HG02973 (cell line): Measurements from ENCODE around the gene IDI2.
"Not testable (repeated sequence)": the region's sequence is repeated elsewhere in the genome, so short reads cannot be mapped to it uniquely, and the experiment has no call there.

Experiments used
- ATAC-seq: cut with Tn5 transposase; IDR thresholded peaks from one replicate; pipeline ENCODE4 v1.9.1; 2021; ENCODE audit warnings: moderate library complexity; ENCODE audit not compliant: unreplicated experiment

The IDI2 gene

DNA sequence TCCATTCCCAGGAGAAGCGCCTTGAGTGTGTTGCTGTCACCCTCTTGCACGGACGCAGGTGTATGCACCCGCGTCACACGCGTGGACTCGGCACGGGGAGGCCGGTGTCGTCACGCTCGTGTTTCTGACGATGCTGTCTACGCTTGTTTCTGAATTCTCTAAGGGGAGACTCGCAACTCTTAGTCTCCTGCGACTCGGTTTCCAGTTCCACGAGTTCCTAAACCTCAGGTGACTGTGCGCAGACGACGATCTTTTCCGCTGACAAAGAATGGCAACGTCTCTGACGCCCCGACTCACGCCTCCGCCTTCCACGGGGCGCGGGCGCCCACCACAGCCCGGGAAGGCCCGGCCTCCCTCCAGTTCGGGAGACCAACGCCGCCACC lies 22.7 kb upstream of the IDI2 start:
- peak; percentile 3 for ATAC-seq

DNA sequence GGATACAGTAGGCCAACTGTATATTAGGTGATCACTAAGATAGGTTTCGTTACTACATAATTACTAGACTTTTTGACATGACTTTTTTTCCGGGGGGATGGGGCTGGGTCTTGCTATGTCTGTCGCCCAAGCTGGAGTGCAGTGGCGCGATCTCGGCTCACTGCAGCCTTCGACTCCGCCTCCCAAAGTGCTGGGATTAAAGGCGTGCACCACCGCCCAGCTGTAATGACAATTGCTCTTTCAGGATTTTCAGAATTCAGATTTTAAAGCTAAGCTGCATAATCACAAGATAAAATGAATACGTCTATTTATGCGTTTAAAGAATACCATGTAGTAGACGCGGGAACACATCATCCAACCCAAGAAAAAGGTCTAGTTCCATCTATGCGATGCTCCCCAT lies 22.3 kb upstream of the IDI2 start:
- no peak for ATAC-seq

DNA sequence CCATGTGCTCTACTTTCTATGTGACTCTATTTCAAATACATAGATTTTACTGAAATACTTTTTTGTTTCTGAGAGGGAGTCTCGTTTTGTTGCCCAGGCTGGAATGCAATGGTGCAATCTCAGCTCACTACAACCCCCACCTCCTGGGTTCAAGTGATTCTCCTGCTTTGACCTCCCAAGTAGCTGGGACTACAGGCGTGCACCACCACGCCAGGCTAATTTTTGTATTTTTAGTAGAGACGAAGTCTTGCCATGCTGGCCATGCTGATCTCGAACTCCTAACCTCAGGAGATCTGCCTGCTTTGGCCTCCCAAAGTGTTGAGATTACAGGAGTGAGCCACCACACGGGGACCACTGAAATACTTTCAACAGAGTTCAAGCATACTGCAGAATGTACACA lies 19.8 kb upstream of the IDI2 start:
- ATAC-seq: no peak

DNA sequence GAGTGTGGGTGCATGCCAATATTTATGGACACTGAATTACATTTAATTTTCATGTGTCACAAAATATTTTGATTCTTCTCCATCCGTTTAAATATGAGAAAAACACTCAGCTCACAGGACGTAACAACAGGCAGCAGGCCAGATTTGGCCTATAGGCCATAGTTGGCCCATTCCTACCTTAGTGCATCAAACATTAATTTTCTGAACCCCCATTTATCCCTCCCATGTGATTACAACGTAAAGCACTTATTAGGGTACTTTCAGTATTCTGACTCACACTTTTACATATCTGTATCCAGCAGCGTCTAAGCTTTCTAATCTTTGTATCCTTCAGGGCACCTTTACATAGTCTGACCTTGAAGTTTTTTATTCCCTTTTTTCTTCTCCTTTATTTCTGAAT lies 19.3 kb upstream of the IDI2 start:
- ATAC-seq: no peak

DNA sequence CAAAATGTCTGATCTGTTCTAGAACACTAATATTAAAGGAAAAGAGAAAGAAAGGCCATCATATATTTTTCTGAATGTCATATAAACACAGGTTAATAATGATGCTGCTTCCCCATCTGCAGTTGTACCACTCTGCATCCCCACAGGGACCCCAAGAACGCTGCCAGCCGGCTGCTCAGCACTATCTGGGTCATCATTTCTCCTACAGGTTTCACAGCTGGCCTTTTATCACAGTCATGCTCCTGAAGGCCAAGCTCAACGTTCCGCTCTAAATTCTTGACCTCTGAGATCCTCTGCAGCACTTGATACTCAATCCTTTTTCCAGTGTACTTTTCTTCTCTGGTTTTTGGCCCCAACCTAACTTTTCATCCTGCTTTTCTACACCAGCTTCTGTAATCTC lies 18.5 kb upstream of the IDI2 start:
- no peak for ATAC-seq

DNA sequence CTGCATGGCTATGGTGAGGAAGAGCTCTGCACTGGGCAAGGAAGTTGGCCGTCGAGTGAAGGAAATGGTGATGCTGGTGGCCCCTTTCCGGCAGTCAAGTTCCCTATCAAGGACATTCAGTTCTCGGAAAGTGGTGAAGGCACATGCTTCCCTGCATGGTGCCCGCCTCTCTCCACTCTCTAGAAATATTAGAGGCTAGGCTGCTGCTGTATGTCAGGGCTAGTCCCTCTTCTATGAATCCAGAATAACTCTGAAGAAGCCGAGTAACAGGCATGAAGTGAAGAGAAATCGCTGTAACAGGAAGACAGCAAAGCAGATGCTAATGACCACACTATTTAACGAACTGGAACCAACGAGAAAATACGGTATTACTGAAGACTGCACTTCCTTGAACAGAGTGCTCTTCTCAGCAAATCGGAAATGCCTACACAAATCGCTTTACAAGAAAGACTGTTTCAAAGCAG lies 17.9 kb upstream of the IDI2 start:
- ATAC-seq: peak; percentile 49

DNA sequence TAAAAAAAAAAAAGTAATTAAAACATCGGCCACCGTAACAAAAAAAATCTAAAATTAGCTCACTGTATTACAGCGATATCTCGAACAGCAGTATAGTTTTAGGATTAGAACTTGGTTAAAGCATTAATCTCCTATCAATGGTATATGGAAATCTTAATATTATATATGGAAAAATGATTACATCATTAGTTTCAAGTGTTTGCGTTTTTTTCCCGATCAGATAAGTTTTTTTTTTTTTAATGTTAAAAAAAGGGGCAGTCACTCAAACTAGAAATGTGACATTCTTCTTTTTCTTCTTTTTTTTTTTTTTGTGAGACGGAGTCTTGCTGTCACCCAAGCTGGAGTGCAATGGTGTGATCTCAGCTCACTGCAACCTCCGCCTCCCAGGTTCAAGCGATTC lies 15.9 kb upstream of the IDI2 start:
- ATAC-seq: no peak

DNA sequence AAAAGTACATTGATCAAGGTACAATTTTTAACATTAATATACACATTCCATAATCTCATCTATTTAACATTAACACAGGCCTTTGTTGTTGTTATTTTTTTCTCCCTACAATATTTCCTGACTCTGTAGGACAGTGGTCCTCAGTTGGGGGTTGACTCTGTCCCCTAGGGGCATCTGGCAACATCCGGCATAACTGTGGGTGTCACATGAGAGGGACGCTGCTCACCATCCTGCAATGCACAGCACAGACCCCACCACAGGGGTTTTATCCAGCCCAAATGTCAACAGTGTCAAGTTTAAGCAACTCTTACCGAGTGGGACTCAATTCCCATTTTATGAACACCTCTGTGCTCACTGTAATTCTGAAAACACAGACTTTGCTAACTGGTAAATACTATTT lies 14.5 kb upstream of the IDI2 start:
- ATAC-seq: no peak

DNA sequence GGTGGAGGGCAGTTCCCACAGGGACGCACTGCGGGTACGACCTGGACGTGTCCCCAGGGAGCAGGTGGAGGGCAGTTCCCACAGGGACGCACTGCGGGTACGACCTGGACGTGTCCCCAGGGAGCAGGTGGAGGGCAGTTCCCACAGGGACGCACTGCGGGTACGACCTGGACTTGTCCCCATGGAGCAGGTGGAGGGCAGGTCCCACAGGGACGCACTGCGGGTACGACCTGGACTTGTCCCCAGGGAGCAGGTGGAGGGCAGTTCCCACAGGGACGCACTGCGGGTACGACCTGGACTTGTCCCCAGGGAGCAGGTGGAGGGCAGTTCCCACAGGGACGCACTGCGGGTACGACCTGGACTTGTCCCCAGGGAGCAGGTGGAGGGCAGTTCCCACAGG lies 13.1 kb upstream of the IDI2 start:
- ATAC-seq: not testable (repeated sequence)

DNA sequence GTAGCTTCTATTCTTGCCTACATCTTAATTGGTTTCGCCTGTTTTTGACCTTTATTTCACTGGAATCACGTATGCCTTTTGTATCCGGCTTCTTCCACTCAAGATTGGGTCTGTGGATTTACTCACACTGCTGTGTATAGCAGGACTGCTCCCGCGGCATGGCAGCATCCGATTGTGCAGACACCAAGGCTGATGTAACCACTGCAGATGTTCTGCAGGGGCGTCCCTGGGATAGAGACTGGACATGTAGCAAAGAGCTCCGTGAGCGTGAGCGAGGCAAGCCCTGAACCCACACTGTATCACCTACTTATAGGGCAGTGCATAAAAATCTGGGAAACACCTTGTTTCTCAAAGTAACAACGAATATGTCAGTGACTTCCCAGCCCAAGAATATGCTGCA lies 11.4 kb upstream of the IDI2 start:
- ATAC-seq: no peak

DNA sequence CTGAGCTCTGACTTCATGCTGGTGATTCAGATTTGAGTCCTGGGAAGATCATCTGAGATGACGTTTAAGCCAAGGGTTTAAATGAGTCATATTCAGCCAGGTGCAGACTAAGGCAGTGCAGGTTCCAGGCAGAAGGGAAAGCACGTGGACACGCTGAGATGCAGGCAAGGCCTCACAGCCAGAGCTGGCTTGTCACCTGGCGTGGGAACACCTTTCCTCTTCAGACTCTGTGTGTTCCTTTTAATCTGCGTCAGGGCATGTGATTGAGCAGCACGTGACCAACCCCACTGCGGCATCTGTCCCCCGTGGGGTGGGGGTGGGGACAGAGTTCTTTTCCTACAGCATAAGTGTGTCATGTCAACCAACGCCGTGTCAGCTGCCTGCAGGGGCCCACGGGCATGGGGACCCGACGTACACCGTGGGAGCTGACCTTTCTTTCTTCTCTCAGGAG lies 10.7 kb upstream of the IDI2 start:
- peak; percentile 89 for ATAC-seq

DNA sequence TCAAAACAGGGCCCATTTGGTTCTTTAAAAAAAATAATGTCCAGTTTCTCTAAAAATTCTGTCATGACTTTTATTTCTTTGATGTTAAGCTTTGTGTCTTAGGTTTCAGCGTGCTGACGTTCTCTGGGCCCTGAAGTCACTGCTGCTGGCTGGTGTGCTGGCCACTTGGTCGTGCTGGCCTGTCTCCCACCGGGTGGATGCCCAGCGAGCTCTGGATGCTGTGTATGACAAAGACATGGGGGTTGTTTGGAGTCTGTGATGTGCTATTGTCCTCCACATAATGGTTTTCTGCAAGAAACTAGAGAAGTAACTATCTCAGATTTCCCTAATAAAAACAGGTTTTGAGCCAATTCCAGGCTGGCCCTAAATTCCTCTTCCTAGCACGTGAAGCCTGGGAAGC lies 9.5 kb upstream of the IDI2 start:
- ATAC-seq: no peak

DNA sequence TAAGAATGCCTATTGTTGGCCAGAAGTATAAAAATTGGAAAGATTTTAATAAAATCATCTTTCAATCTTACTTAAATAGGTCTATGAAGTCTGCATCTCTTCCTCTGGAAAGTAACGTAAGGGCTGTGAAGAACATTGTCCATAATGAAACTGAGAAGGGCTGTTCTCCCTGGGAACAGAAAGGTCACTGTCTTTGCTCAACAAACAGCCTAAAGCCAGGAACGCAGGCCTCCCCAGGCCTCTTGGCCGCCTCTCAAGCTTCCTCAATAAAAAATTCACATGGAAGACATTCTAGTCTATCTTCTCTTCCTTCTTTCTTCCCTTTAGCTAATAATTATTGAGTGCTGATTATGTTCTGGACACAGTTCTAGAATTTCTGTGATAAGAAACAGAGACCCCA lies 9.1 kb upstream of the IDI2 start:
- no peak for ATAC-seq

DNA sequence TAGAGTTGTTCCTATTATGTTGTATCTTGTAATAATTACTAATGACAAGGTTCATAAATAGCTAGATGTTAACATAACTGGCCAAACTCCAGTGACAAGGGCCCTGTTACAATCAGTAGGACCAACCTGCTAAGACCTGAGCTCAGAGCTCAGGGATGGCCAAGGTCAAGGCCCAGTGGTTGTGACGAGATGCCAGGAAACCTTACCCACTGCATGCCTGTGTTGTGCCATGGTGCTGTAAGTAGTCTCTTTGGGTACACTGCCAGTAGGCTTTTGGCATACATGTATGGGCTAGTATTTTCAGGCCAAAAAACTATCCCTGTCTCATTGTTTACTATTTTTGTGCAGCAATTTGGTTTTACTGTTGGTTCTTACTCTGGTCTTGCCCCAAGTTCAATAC lies 7.9 kb upstream of the IDI2 start:
- ATAC-seq: no peak

DNA sequence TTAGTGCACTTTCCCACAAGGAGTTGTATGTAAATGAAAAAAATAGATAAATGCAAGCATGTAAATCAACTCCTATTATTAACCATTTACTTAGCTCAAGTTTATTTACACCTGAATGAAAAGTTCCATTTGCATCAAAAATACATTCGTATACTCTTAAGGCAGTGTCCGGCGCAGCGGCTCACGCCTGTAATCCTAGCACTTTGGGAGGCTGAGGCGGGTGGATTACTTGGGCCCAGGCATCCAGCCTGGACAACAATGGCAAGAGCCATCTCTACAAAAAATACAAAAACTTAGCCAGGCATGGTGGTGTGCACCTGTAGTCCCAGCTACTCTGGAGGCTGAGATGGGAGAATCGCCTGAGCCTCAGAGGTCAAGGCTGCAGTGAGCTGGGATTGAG lies 4.2 kb upstream of the IDI2 start:
- no peak for ATAC-seq

DNA sequence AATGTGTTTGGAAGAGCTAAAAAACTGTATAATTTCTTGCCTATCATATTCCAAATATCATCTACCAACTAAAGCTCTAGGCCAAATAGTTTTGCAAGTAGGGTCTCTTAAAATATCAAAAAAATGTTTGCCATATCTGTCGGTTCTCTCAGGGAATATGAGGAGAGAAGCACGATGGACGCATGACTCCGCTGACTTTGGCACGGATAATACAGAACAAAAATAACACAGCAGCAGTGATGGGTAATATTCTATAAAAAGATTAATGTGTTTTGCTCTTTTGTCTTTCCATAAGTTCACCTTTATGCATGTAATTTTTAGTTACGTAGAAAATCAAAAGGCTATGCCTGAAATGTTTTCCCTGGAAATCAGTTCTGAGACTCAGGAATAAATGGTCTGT lies 919 bp upstream of the IDI2 start:
- ATAC-seq: no peak

DNA sequence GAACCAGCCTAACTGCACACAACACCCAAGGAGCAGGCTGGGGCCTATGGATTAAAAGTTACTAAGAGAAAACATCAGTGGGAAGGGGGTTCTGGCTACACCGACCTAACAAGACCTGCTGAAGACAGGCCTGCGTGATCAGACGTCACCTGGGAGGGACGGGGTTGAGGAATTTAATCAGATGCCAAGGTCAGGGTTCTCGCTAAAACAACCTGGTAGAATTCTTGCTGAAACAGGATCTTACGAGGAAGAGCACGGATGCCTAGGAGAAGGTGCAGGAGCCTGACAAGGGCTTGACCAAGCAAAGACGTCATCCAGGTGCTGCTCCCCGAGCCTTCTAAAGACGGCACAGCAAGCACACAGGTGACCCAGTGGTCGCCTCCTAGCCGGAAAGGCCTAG lies 1.6 kb downstream of the IDI2 start:
- no peak for ATAC-seq

DNA sequence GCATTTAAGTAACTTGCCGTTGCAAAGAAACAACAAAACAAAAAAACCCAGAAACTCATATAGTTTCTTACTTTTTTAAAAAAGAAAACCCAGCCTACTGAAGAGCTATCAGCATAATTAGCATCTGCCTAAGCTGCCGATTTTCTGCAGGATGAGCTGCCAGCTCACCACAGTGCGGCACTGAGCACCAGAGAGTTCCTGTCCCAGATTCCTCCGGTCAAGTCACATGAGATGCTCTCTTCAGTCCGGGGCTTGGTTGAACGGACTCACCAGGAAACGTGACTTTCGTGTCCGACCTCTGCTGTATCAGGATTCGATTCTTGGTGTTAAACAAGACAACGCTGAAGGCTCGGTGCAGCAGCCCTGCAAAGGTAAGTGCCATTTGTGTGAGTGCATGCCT lies 3.2 kb downstream of the IDI2 start:
- no peak for ATAC-seq

DNA sequence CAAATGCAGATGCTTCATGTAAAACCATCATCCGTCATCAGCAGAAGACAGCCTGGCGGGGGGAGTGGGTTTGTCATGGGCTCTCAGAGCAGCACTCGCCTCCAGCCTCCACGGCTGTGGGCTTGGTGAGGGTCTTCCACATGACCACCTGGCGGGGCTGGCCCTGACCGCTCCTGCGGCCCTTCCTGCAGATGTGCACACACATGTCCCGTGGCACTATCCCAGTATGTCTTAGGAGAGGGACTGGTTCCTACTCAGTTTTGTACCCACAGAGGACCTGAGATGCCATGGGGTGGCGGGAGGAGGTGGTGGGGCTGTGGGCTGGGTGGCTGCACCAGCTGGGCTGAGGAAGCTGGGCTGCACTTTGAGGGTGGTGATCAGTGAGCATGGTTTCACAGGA lies 4.7 kb downstream of the IDI2 start:
- no peak for ATAC-seq

DNA sequence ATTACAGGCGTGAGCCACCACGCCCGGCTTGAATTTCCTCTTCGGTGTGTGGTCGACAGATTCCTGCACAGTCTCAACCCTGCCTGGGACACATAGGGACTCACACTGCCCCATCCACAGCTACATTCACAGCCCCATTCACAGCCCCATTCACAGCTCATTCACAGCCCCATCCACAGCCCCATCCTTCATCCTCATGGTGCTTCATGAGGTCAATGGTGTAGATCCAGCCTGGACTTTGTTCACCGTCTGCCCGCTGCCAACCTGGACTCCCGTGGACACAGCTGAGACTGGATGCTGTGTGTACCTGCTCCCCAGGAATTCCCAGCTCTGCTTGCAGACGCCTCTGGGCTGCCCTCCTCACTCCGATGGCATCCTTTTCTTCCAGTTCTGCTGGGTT lies 5.2 kb downstream of the IDI2 start:
- ATAC-seq: no peak

DNA sequence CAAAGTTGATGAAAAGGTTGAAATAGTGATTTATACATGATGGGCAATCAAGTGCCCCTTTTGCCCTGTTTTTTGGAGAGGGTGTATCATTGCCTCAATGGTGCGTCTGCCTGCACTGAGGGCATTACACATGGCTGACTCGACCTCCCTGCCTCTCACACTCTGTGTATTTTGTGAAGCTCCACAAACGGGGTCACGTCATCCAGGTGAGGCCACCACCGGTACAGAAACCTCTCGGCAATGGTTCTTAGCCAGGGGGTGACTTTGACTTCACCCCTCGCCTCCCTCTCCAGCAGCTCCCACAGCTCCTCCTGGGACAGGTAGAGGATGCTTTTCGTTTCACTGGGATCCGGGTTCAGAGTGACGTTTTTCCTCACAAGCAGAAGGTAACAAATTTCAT lies 6.3 kb downstream of the IDI2 start:
- ATAC-seq: no peak

DNA sequence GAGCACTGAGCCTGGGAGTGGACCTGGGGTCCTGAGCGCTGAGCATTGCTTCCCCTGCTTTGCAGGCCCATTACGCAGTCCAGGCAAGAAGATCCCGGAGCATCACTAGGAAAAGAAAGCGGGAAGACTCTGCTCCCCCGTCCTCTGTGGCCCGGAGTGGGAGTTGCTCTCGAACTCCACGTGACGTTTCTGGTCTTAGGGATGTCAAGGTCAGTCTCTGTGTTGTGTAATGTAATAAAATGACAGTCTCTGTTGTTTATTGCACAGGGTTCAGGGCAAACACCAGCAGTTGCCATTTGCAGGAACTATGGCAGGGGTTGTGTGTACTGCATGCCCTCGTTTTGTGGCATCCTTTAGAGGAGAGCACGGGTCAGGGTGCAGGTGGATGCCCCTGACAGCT lies 10.0 kb downstream of the IDI2 start:
- ATAC-seq: no peak

DNA sequence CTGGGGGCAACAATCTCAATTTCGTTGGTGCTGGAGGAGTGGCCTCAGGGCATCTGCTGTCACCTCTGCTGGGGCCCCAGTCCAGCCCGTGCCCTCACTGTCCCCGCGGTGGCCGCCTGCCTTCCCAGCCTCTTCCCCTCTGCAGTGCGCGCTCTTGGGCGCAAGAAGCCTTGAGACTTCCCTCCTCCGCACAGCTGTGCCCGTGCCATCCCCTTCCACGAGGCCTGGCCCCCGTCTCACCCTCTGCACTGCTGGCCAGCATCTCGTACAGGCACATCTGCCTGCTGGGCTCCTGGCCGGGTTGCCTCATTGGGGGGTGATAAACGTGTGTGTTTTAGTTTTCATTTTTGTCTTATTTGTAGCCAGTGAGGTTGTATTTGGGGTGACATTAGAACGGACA lies 14.0 kb downstream of the IDI2 start:
- no peak for ATAC-seq

DNA sequence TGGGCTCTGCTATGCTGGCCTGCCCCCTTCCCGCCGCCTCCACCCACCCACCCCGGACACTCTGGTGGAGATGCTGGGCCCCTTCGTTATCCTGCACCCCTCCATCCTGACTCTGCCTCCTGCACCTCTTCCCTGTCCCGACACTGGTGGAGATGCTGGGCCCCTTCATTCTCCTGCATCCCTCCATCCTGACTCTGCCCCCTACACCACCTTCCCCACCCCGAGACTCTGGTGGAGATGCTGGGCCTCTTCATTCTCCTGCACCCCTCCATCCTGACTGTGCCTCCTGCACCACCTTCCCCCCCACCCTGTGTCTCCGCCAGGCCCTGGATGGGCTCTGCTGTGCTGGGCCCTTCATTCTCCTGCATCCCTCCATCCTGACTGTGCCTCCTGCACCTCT lies 15.0 kb downstream of the IDI2 start:
- no peak for ATAC-seq
